Gastroesophageal sphincter (tissue), 3 donors: ENCODE results near the gene BRD3.

Experiments
- POLR2A ChIP-seq, 2 donors: fragments of 450-650 bp; IDR thresholded peaks; one replicate each; pipeline ENCODE4 v1.6.1; 2017; ENCODE audit warnings: antibody characterized with exemption in 2 of 2, mild to moderate bottlenecking in 2 of 2, moderate library complexity in 1 of 2
- TF ChIP-seq, protein P1 (sequence below), 4 experiments: fragments of 200-600 bp in 2 of 4; fragments of 450-650 bp in 2 of 4; sonication (generic) in 1 of 4; IDR thresholded peaks; one replicate each; pipeline ENCODE4 v1.5.1; 2017 to 2019; ENCODE audit warnings: antibody characterized with exemption in 4 of 4, mild to moderate bottlenecking in 2 of 4, moderate library complexity in 2 of 4

DNA sequence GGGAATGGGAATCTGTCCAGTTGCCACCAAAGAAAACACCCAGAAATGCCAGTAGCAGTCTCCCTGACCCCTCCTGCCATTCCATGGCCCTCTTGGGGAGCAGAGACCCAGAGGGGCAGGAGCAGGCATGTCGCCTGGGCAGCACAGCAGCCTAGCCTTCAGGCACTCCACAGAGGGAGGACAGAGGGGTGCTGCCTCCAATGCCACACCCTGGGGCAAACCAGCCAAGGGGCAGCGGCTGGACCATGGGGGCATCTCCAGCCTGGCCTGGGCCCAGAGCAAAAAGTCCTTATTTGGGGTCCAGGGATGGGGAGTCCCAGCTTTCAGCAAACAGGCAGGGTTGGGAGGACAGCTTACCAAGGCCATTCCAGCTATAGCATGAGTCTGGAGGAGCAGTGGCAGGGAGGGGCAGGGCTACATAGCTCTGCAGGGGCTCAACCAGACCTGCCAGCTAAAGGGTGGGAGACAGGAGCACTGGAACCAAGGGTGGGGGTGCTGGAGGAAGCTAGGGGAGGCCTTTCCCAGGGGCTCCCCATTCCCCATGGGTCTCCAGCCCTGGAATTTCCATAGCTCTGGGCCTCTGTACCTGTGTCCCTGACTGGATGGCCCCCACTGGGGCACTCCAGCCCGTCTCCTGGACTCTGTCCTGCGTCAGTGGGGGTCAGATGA is 6.7 kb downstream of the BRD3 start:
- TF ChIP-seq POLR2A (IDR thresholded peaks at IDR 0.05) = no peak
- TF ChIP-seq, protein P1, sequence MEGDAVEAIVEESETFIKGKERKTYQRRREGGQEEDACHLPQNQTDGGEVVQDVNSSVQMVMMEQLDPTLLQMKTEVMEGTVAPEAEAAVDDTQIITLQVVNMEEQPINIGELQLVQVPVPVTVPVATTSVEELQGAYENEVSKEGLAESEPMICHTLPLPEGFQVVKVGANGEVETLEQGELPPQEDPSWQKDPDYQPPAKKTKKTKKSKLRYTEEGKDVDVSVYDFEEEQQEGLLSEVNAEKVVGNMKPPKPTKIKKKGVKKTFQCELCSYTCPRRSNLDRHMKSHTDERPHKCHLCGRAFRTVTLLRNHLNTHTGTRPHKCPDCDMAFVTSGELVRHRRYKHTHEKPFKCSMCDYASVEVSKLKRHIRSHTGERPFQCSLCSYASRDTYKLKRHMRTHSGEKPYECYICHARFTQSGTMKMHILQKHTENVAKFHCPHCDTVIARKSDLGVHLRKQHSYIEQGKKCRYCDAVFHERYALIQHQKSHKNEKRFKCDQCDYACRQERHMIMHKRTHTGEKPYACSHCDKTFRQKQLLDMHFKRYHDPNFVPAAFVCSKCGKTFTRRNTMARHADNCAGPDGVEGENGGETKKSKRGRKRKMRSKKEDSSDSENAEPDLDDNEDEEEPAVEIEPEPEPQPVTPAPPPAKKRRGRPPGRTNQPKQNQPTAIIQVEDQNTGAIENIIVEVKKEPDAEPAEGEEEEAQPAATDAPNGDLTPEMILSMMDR (IDR thresholded peaks at IDR 0.05) = no peak
